ENCODE data around the gene REV1. TPM values are rescaled to one million over a fixed set of nuclear protein-coding genes. Genes with fewer than 3 reads are reported as not detected.

REV1 gene
- total and polyA plus RNA-seq, 2 of the 4 experiments (the other 2 are of a cell fraction) = 13.4 to 30.1 TPM

DNA sequence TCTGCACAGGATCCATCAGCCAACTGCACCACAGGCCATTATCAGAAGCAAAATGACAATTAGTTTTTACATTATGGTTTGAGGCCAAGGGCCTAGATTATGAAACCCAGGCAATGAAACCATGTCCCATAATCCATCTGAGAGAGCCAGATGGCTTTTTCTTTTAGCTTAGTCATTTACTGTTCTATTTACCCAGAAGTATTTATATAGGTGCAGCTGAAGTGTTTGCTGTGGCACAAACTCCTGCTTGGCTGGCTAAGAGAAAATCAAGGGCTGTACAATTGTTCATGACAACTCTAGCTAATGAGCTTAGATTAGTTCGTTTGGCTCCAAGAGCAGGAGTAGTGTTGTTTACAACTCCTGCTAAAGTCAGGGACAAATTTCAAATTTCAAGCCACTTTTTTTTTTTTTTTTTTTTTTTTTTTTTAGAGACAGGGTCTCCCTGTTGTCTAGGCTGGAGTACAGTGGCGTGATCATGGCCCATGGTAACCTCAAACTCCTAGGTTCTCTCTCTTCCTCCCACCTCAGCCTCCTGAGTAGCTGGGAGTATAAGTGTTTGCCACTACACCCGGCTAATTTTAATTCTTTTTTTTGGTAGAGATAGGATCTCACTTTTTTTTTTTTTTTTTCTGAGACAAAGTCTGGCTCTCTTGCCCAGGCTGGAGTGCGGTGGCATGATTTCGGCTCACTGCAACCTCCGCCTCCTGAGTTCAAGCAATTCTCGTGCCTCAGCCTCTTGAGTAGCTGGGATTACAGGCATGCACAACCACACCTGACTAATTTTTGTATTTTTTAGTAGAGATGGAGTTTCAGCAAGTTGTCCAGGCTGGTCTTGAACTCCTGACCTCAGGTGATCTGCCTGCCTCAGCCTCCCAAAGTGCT, 18.4 kb upstream of the REV1 start:
- in situ Hi-C loops (cut with MboI; ENCODE audit: low sequenced_read_pairs) (loop anchor here (25.0 kb wide), 1 partner anchor 871 kb away; no protein-coding TSS in a partner anchor), dilution Hi-C loops (cut with HindIII; ENCODE audit: low sequenced_read_pairs, unreplicated experiment) (no loop called here), intact Hi-C loops (cut with micrococcal nuclease) (no loop called here)
- no peak overlapping the region for H2BK15ac ChIP-seq (ENCODE audit: low read depth, low read length)
- no peak overlapping the region for H3K4me3 ChIP-seq (ENCODE audit: insufficient read depth, low read depth, low read length)
- H2AK5ac ChIP-seq (ENCODE audit: low read depth, low read length) = no peak overlapping the region
- ChIA-PET POLR2A (ENCODE audit: unreplicated experiment) (no interaction called here), CTCF (interaction anchor here (0.7 kb wide), 2 partner anchors 728 to 753 kb away, joined by 4 to 7 read pairs; no protein-coding TSS in a partner anchor)
- H3K27me3 ChIP-seq (ENCODE audit: control insufficient read depth, insufficient read depth, low read length) = peaks cover 11% of the 10 kb centered on the region
- no CpG with 5 or more reads among the region's 7 CpGs for WGBS, 2 experiments (ENCODE audit: extremely low coverage in 2 of 2, insufficient read length in 1 of 2)
- H3K4ac ChIP-seq (ENCODE audit: low read depth, low read length) = no peak overlapping the region
- H2BK120ac ChIP-seq (ENCODE audit: low read depth, low read length) = no peak overlapping the region
- no peak overlapping the region for H3K4me2 ChIP-seq (ENCODE audit: low read depth, low read length)
- no peak overlapping the region for H3K27ac ChIP-seq (ENCODE audit: insufficient read depth, low read length)
- ATAC-seq (ENCODE audit: low read depth) = no peak
- no peak overlapping the region for H2AFZ ChIP-seq (replicated peaks; ENCODE audit: low read length, poor library complexity)
- no peak overlapping the region for H4K8ac ChIP-seq (ENCODE audit: low read depth in 2 of 2, low read length in 2 of 2)
- H2AK9ac ChIP-seq (replicated peaks; ENCODE audit: low read depth, low read length, poor library complexity) = no peak overlapping the region
- no peak overlapping the region for H3K9ac ChIP-seq (ENCODE audit: low read depth, low read length)
- no TSS peak for BruUV-seq (replicated peaks)
- no peak overlapping the region for H4K5ac ChIP-seq (ENCODE audit: low read depth, low read length)
- H4K91ac ChIP-seq (ENCODE audit: insufficient read depth, low read depth, low read length) = no peak overlapping the region
- no peak overlapping the region for H2BK20ac ChIP-seq (ENCODE audit: low read depth, low read length)
- H3K79me1 ChIP-seq (ENCODE audit: low read depth in 1 of 2, low read length in 2 of 2) = no peaks in the 10 kb centered on the region
- no peak overlapping the region for H2BK5ac ChIP-seq (ENCODE audit: low read depth, low read length, poor library complexity, severe bottlenecking)
- no peaks in the 10 kb centered on the region for H4K20me1 ChIP-seq (ENCODE audit: insufficient read depth, low read length)
- no peak overlapping the region for H3K56ac ChIP-seq (ENCODE audit: extremely low read depth, insufficient read depth, low read length)
- H3K36me3 ChIP-seq (ENCODE audit: control insufficient read depth, insufficient read depth, low read length) = no peaks in the 10 kb centered on the region
- no peaks in the 10 kb centered on the region for H3K4me1 ChIP-seq (ENCODE audit: control insufficient read depth, insufficient read depth, low read length)
- no peaks in the 10 kb centered on the region for H3K9me3 ChIP-seq (ENCODE audit: control insufficient read depth, insufficient read depth, low read length)
- DNase-seq = no peak
- no peak overlapping the region for H3K18ac ChIP-seq (ENCODE audit: low read depth, low read length)
- no peak overlapping the region for H3K14ac ChIP-seq (replicated peaks; ENCODE audit: low read depth, low read length)
- no peaks in the 10 kb centered on the region for H3K9me1 ChIP-seq (ENCODE audit: insufficient read depth, low read length)
- no peak overlapping the region for H3K23ac ChIP-seq (ENCODE audit: low read depth, low read length)
- TF ChIP-seq RAD21 (IDR thresholded peaks at IDR 0.05; ENCODE audit: low read length) (no peak), CEBPB (IDR thresholded peaks at IDR 0.05; ENCODE audit: low read depth, low read length) (no peak), MXI1 (IDR thresholded peaks at IDR 0.05; ENCODE audit: borderline replicate concordance, low read depth, low read length) (no peak), POLR2A (IDR thresholded peaks at IDR 0.05; ENCODE audit: low read depth, low read length) (no peak), SMC3 (IDR thresholded peaks at IDR 0.05; ENCODE audit: low read depth, low read length) (no peak), RCOR1 (IDR thresholded peaks at IDR 0.05; ENCODE audit: insufficient replicate concordance, low read length) (no peak), CHD1 (IDR thresholded peaks at IDR 0.05; ENCODE audit: low read depth, low read length) (no peak), NFE2L2 (IDR thresholded peaks at IDR 0.05; ENCODE audit: low read depth, low read length) (no peak), USF2 (IDR thresholded peaks at IDR 0.05; ENCODE audit: low read depth, low read length) (no peak), BHLHE40 (IDR thresholded peaks at IDR 0.05; ENCODE audit: low read depth, low read length) (no peak), FOS (IDR thresholded peaks at IDR 0.05; ENCODE audit: low read depth, low read length) (no peak), ELK1 (IDR thresholded peaks at IDR 0.05; ENCODE audit: borderline replicate concordance, low read depth, low read length) (no peak), MAFK (IDR thresholded peaks at IDR 0.05; ENCODE audit: low read depth, low read length) (no peak), RFX5 (IDR thresholded peaks at IDR 0.05; ENCODE audit: low read depth, low read length) (no peak)
- TF ChIP-seq, protein P1, sequence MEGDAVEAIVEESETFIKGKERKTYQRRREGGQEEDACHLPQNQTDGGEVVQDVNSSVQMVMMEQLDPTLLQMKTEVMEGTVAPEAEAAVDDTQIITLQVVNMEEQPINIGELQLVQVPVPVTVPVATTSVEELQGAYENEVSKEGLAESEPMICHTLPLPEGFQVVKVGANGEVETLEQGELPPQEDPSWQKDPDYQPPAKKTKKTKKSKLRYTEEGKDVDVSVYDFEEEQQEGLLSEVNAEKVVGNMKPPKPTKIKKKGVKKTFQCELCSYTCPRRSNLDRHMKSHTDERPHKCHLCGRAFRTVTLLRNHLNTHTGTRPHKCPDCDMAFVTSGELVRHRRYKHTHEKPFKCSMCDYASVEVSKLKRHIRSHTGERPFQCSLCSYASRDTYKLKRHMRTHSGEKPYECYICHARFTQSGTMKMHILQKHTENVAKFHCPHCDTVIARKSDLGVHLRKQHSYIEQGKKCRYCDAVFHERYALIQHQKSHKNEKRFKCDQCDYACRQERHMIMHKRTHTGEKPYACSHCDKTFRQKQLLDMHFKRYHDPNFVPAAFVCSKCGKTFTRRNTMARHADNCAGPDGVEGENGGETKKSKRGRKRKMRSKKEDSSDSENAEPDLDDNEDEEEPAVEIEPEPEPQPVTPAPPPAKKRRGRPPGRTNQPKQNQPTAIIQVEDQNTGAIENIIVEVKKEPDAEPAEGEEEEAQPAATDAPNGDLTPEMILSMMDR (conservative IDR thresholded peaks at IDR 0.05; ENCODE audit: low read depth, low read length) = no peak
